Panc1 (cell line): ENCODE data around the gene WDR1. TPM values are rescaled to one million over a fixed set of nuclear protein-coding genes. Genes with fewer than 3 reads are reported as not detected.

Source experiments
- ATAC-seq: fragments of 200-7000 bp; cut with Tn5 transposase; 2 replicates; pipeline ENCODE4 v1.9.1; 2020; ENCODE audit warnings: mild to moderate bottlenecking, moderate library complexity
- BruUV-seq: library from RNA; stranded (reverse); fragments of 400-500 nt; replicated peaks from 2 replicates; lab custom pipeline; 2021; lab: Mats Ljungman, UMichigan
- CTCF ChIA-PET: fragments of 300-600 bp; sonication (Branson Sonifier 250); formaldehyde crosslinking; loops from one replicate; lab custom pipeline; 2022; ENCODE audit warnings: antibody characterized with exemption; lab: Charles Lee
- POLR2A ChIA-PET: fragments of 300-600 bp; sonication (Branson Sonifier 250); formaldehyde crosslinking; loops from one replicate; lab custom pipeline; 2022; ENCODE audit warnings: antibody characterized with exemption; lab: Charles Lee
- DNase-seq: peaks from one replicate; pipeline ENCODE4 v3.0.0-alpha.2; 2010; ENCODE audit warnings: low read depth, low spot score
- H3K27ac ChIP-seq: 2 replicates; pipeline ENCODE4 v1.5.1; 2011; ENCODE audit warnings: mild to moderate bottlenecking, low read length, inconsistent platforms
- H3K27me3 ChIP-seq: fragments of 200-500 bp; sonication (Bioruptor generic); 2 replicates; pipeline ENCODE4 v1.6.0; 2014; ENCODE audit warnings: low read length, inconsistent platforms; ENCODE audit not compliant: control insufficient read depth, insufficient read depth
- H3K36me3 ChIP-seq: fragments of 200-500 bp; sonication (Bioruptor generic); 2 replicates; pipeline ENCODE4 v1.5.1; 2014; ENCODE audit warnings: inconsistent platforms, mild to moderate bottlenecking, low read length, moderate library complexity; ENCODE audit not compliant: control insufficient read depth, insufficient read depth
- H3K4me1 ChIP-seq: 2 replicates; pipeline ENCODE4 v1.5.1; 2011; ENCODE audit warnings: inconsistent platforms, mild to moderate bottlenecking, low read length, moderate library complexity; ENCODE audit not compliant: control insufficient read depth, insufficient read depth
- H3K4me3 ChIP-seq, 2 experiments: 2 replicates each; pipeline ENCODE4 v1.5.1; 2011 to 2012; ENCODE audit warnings: low read depth in 2 of 2, low read length in 2 of 2, mild to moderate bottlenecking in 2 of 2, inconsistent platforms in 1 of 2, moderate library complexity in 1 of 2
- H3K9me3 ChIP-seq: fragments of 200-500 bp; sonication (Bioruptor generic); 2 replicates; pipeline ENCODE4 v1.5.1; 2014; ENCODE audit warnings: low read depth, mild to moderate bottlenecking, inconsistent platforms, low read length, moderate library complexity; ENCODE audit not compliant: control insufficient read depth, insufficient read depth
- POLR2AphosphoS5 ChIP-seq: IDR thresholded peaks from 2 replicates; pipeline ENCODE4 v1.6.1; 2012; ENCODE audit warnings: mild to moderate bottlenecking, low read depth, low read length, moderate library complexity
- SIN3A ChIP-seq: IDR thresholded peaks from 2 replicates; pipeline ENCODE4 v1.6.1; 2012; ENCODE audit warnings: low read depth, mild to moderate bottlenecking, low read length, moderate library complexity, borderline replicate concordance; ENCODE audit not compliant: insufficient read depth
- TCF7L2 ChIP-seq: IDR thresholded peaks from 2 replicates; pipeline ENCODE4 v1.6.1; 2011; ENCODE audit warnings: mild to moderate bottlenecking, low read depth, low read length, inconsistent platforms
- in situ Hi-C: cut with HindIII; loops from 2 replicates; pipeline ENCODE4 v1.10.0; 2016; ENCODE audit warnings: low sequenced_read_pairs, low pct_unique_long_range_greater_than_20kb
- intact Hi-C: fragments of 100-400 bp; cut with micrococcal nuclease; formaldehyde crosslinking; loops from one replicate; pipeline ENCODE4 v1.10.0; 2022; ENCODE audit not compliant: unreplicated experiment
- total RNA-seq: library from RNA; stranded (reverse); gene quantifications from one replicate; pipeline ENCODE4 v1.2.1, GENCODE V29; 2021; ENCODE audit not compliant: unreplicated experiment
- TF ChIP-seq, protein P1 (sequence below): fragments of 450-650 bp; IDR thresholded peaks from 2 replicates; pipeline ENCODE4 v1.5.1; 2017; ENCODE audit warnings: mild to moderate bottlenecking
- TF ChIP-seq, protein P2 (sequence below), 2 experiments: IDR thresholded peaks; 2 replicates each; pipeline ENCODE4 v1.6.1; 2011 to 2012; ENCODE audit warnings: low read depth in 2 of 2, control low read depth in 1 of 2, low read length in 1 of 2, mild to moderate bottlenecking in 1 of 2, moderate library complexity in 1 of 2; ENCODE audit not compliant: insufficient read depth in 1 of 2

WDR1 gene
- total RNA-seq, 1 experiment from 2014 or later: 260 TPM

DNA sequence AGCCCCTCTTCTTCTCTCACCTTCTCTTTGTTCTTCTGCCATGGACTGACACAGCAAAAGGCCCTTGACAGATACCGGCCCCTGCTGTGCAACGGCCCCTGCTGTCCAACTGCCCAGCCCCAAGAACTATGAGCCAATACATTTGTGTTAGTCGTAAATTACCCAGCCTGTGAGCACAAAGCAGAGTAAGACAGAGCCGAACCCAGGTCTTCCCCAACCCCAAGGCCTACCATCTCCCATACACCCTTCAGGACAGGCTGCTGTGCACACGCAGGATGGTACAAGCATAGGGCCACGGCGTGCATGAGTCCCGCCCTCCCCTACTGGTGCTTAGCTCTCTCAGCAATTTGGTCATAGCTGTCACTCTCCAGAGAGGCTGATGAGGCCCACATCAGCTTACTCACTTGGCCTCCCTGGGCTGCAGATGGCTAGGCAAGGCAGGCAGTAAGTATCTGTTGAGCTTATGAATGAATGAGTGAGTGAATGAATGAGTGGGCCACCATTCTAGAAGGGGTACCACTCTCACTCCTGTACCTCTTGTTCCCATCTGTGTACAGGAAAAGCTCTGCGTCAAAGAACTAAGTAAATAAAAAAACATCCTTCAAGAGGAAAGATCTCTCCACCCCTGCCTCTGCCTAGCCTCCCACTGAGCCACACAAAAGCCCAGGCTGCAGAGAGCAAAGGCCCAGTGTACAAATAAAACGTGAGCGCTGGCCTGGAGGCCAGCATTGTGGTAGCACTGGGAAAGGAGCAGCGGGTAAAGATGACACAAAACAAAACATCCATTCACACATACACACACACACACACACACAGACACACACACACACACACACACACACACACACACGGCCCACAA lies 13.9 kb downstream of the WDR1 start:
- no peak for ATAC-seq
- POLR2A ChIA-PET: no interaction called here

DNA sequence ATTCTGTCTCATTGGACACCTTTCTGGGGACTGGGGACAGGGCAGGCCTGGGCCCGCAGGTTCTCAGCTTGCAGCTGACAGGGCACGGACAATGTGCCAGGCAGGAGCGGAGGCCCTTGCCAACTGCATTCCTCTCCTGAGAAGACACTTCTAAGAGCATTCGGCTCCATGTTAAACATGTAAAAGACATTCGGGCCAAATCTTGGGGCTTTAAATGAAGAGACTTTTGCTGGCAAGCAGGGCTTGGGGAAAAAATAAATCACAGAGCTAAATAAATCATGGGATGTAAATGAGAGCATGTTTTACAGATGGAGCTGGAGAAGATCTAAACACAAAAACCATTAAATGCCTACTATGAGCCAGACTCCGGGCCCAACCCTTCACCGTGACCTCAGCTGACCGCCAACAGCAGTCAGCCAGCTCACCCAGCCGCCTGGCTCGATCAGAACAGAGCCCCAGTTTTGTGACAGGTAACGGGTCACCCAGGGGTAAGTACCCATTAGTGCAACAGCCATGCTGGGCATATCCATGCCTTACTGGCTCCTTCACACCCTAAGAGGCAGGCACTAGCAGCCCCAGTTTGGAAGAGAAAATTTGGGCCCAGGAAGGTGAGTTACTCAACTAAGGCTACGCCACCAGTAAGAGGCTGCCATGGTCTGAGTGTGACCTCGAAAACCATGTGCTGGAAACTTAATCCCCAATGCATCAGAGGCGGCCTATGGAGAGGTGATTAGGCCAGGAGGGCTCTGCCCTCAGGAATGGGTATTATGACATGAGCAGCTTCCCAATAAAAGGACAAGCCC lies 14.7 kb downstream of the WDR1 start:
- no TSS peak for BruUV-seq
- no peak overlapping the region for H3K27ac ChIP-seq
- ChIA-PET POLR2A (no interaction called here), CTCF (interaction anchor here (0.6 kb wide), 1 partner anchor 375 kb away, joined by 7 read pairs; no protein-coding TSS in a partner anchor)
- H3K9me3 ChIP-seq: no peaks in the 10 kb centered on the region
- ATAC-seq (no peak), DNase-seq (no peak)
- TF ChIP-seq POLR2AphosphoS5 (no peak), SIN3A (no peak), TCF7L2 (no peak)
- TF ChIP-seq, protein P1, sequence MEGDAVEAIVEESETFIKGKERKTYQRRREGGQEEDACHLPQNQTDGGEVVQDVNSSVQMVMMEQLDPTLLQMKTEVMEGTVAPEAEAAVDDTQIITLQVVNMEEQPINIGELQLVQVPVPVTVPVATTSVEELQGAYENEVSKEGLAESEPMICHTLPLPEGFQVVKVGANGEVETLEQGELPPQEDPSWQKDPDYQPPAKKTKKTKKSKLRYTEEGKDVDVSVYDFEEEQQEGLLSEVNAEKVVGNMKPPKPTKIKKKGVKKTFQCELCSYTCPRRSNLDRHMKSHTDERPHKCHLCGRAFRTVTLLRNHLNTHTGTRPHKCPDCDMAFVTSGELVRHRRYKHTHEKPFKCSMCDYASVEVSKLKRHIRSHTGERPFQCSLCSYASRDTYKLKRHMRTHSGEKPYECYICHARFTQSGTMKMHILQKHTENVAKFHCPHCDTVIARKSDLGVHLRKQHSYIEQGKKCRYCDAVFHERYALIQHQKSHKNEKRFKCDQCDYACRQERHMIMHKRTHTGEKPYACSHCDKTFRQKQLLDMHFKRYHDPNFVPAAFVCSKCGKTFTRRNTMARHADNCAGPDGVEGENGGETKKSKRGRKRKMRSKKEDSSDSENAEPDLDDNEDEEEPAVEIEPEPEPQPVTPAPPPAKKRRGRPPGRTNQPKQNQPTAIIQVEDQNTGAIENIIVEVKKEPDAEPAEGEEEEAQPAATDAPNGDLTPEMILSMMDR: no peak
- TF ChIP-seq, protein P2, sequence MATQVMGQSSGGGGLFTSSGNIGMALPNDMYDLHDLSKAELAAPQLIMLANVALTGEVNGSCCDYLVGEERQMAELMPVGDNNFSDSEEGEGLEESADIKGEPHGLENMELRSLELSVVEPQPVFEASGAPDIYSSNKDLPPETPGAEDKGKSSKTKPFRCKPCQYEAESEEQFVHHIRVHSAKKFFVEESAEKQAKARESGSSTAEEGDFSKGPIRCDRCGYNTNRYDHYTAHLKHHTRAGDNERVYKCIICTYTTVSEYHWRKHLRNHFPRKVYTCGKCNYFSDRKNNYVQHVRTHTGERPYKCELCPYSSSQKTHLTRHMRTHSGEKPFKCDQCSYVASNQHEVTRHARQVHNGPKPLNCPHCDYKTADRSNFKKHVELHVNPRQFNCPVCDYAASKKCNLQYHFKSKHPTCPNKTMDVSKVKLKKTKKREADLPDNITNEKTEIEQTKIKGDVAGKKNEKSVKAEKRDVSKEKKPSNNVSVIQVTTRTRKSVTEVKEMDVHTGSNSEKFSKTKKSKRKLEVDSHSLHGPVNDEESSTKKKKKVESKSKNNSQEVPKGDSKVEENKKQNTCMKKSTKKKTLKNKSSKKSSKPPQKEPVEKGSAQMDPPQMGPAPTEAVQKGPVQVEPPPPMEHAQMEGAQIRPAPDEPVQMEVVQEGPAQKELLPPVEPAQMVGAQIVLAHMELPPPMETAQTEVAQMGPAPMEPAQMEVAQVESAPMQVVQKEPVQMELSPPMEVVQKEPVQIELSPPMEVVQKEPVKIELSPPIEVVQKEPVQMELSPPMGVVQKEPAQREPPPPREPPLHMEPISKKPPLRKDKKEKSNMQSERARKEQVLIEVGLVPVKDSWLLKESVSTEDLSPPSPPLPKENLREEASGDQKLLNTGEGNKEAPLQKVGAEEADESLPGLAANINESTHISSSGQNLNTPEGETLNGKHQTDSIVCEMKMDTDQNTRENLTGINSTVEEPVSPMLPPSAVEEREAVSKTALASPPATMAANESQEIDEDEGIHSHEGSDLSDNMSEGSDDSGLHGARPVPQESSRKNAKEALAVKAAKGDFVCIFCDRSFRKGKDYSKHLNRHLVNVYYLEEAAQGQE (IDR thresholded peaks at IDR 0.05; ENCODE audit: insufficient read depth in 1 of 2, low read depth in 2 of 2, low read length in 1 of 2): no peak
- H3K36me3 ChIP-seq: peaks cover 2% of the 10 kb centered on the region
- no peaks in the 10 kb centered on the region for H3K27me3 ChIP-seq
- H3K4me1 ChIP-seq: peaks cover 11% of the 10 kb centered on the region
- no peak overlapping the region for H3K4me3 ChIP-seq
- in situ Hi-C loops (no loop called here), intact Hi-C loops (no loop called here)

More for the DNA sequence above, 13.9 kb downstream of the WDR1 start:
- Histone ChIP-seq H3K36me3 (peaks cover 2% of the 10 kb centered on the region), H3K27me3 (no peaks in the 10 kb centered on the region), H3K9me3 (no peaks in the 10 kb centered on the region), H3K27ac (no peak overlapping the region), H3K4me1 (peaks cover 20% of the 10 kb centered on the region), H3K4me3 (no peak overlapping the region)
- in situ Hi-C loops: no loop called here
- BruUV-seq: no TSS peak
- intact Hi-C loops: no loop called here
- DNase-seq: no peak
- CTCF ChIA-PET: interaction anchor here (0.6 kb wide), 1 partner anchor 1052 kb away, joined by 3 read pairs; no protein-coding TSS in a partner anchor
- TF ChIP-seq TCF7L2 (no peak), POLR2AphosphoS5 (no peak), SIN3A (no peak)
- TF ChIP-seq, protein P1: no peak
- TF ChIP-seq, protein P2 (IDR thresholded peaks at IDR 0.05; ENCODE audit: insufficient read depth in 1 of 2, low read depth in 2 of 2, low read length in 1 of 2): no peak
